22Rv1 (cell line): Measurements from ENCODE around the gene WEE2.

Source experiments
- ZFX ChIP-seq: fragments of 450-650 bp; IDR thresholded peaks from 2 replicates; pipeline ENCODE4 v1.6.1; 2017; ENCODE audit warnings: antibody characterized with exemption, borderline replicate concordance
- TF ChIP-seq, protein P1 (sequence below): fragments of 450-650 bp; IDR thresholded peaks from 2 replicates; pipeline ENCODE4 v1.5.1; 2017; ENCODE audit warnings: mild to moderate bottlenecking

DNA sequence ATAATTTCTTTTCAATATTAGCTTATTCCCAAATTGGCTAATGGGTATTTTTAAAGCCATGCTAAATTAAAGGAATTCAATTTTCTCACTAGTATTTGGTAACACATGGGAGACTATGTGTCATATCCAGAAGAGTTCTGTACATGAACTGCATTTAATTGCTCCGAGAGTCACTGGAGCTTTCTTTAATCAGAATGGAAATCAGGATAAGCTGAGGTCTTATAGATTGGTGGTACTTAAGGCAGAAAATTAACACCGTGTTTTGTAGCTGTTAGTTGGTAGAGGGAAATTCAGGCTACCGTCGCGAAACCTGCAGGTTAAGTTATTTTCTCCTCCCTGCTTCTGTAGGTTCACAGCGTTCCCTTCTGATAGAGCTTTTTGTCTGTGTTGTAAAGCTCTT is at the start of gene WEE2:
- TF ChIP-seq, protein P1, sequence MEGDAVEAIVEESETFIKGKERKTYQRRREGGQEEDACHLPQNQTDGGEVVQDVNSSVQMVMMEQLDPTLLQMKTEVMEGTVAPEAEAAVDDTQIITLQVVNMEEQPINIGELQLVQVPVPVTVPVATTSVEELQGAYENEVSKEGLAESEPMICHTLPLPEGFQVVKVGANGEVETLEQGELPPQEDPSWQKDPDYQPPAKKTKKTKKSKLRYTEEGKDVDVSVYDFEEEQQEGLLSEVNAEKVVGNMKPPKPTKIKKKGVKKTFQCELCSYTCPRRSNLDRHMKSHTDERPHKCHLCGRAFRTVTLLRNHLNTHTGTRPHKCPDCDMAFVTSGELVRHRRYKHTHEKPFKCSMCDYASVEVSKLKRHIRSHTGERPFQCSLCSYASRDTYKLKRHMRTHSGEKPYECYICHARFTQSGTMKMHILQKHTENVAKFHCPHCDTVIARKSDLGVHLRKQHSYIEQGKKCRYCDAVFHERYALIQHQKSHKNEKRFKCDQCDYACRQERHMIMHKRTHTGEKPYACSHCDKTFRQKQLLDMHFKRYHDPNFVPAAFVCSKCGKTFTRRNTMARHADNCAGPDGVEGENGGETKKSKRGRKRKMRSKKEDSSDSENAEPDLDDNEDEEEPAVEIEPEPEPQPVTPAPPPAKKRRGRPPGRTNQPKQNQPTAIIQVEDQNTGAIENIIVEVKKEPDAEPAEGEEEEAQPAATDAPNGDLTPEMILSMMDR: no peak
- no peak for TF ChIP-seq ZFX
